A204.1 (cell line): ENCODE measurements around the gene COL9A3.

ENCODE experiments used
- FAIRE-seq: peaks from 2 replicates; lab custom pipeline; 2012; peaks lifted over from hg19 to GRCh38; lab: Jason Lieb, UNC

COL9A3 gene

DNA sequence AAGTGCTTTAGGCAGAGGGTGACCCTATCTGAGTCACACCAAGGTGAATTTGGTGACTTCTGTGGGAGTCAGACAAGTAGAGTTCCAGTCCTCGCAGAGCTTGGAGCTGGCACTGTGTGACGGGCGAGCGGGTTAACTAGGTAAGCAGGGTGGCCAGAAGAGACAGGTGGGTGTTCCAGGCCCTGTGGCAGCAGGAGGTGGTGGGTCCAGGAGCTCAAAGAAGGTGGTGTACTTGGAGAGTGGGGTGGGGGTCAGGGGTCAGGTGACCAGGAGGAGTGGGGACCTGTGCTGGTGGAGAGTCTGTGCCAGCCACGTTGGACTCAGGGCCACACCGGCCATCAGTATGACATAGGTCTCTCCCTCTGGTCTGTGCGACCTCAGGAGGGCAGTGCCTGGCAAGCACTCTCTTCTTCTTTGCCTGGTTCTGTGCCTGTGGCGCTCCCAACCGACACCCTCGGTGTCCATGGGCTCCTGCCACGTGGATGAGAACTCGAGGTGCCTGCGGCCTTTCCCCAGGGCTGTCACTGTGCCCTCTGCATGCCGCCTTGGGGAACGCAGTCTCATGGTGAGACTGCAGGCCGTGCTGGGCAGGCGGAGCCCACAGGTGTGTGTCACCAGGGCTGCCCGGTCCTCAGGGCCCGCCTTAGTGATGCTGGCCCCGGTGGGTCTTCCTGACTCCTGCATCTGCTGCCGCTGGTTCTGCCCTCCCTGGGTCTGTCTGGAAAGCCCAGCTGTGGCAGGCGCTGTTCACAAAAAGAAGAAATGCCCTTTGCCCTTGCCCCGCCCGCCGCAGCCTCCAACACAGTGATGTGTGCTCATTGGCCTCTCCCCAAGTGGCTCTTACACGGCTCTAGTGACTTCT lies 18.9 kb upstream of the COL9A3 start:
- FAIRE-seq, result no peak

- no peak for FAIRE-seq
Measured at GRCh38 chr20:62799036-62799435, 17.8 kb upstream of the COL9A3 start.

DNA sequence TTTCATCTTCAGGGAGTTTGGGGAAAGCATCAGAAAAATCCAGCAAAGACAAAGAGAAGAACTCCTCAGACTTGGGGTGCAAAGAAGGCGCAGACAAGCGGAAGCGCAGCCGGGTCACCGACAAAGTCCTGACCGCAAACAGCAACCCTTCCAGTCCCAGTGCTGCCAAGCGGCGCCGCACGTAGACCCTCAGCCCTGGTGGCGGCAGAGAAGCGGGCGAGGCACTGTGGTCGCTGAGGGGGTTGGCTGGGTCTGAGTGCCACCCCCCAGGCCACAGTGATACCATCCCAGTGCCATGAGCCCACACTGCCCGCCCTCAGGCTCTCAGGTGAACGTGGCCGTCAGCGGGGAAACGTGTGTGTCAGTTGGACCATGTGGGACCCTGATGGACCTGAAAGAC lies 17.4 kb upstream of the COL9A3 start:
- FAIRE-seq, result no peak

- no peak for FAIRE-seq
Measured at GRCh38 chr20:62799873-62800272, 17.0 kb upstream of the COL9A3 start.

DNA sequence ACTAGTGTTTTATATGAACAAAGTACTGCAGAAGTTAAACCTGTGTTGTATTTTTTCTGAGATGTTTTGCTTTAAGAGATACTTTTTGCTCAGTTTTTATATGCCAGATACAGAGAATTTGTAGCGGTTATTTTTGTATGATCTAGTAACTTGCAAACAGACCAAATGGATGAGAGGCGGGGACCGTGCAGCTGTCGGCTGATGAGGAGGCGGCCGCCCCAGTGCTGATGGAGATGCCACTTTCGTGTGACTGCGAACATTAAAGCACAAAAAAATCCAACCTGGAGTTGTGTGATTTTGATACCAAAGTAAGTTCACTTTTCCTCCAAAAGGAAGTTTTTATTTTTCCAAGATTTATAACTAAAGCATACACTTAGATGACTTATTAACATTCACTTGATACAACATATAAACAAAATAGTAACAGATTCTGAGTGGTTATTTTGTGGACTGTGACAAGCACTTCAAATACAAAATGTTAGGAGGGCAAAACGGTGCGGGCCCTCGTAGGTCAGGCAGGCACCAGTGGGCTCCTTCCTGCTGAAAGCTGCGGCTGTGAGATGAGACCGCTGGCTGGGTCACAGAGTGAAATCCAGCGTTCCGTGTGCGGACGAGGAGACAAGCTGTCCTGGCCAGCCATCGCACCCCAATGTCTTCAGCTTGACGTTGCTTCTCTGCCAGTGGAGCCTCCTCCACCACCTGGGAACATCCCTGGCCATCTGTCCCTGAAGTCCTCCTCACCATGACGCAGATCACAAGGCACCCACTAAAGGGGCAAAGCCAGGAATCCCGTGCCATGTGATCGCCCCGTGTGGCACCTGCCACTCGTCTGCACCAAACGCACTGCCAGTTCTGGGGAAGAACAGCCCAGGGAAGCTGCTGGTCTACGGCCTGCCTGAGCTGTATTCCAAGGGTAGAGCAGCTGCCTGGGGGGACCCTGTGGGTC lies 16.3 kb upstream of the COL9A3 start:
- FAIRE-seq, result no peak

DNA sequence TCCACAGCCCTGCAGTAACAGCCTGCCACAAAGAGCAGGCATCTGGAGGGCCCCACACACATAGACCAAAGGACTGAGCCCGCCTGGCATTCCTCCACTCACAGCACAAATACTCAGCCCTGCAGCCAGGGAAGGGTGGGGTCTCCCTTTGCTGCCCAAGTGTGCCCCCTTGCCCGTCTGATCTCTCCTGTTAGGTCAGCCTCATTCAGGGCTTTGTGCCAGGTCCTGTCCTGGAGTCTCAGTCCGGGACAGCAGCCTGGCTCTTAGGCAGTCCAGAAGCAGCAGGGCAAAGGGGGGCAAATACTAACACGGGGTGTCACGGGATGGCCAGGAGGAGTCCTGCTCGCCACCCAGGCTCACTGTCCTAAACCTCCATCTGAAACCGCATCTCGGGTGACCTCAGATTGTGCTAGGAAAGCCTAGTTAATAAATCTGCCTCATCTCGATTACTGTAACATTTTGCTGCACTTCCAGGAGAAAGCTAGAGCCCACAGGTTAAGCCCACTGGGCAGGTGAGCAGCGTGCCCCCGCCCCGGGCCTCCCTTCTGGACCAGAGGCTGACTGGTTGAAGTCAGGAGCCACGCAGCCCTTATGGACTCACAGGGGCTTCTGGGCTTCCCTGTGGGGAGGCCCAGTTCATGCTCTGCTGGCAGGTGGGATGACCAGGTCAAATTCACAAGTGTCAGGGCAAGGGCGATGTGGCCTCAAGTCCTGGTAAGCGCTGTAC lies 15.4 kb upstream of the COL9A3 start:
- no peak for FAIRE-seq

GRCh38 chr20:62802026-62802712 lies 14.7 kb upstream of the COL9A3 start:
- no peak for FAIRE-seq

DNA sequence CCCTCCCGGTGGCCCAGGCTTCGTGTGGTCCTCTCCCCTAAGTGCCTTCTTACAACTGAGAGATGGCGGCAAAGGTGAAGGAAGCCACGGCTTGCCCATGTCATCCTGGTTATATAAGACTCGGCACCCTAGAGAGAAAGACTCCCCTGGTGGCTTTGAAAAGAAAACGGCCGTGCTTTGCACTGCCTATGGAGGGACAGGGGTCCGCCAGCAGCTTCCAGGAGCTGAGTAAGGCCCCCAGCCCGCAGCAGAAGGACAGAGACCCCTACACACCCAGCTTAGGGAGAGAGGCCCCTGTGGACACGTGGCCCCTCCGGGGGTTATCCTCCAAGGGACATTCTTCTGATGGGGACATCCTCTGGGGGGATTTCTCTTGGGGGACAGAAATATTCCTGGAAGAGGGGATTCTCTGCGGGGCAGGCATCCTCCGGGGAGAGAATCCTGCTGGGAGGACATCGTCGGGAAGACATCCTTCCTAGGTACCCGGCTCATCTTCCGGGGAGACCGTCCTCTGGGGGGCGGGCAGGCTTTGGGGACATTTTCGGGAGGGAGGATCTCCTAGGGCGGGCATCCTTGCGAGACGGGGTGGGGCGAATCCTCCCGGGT lies 12.7 kb upstream of the COL9A3 start:
- no peak for FAIRE-seq

DNA sequence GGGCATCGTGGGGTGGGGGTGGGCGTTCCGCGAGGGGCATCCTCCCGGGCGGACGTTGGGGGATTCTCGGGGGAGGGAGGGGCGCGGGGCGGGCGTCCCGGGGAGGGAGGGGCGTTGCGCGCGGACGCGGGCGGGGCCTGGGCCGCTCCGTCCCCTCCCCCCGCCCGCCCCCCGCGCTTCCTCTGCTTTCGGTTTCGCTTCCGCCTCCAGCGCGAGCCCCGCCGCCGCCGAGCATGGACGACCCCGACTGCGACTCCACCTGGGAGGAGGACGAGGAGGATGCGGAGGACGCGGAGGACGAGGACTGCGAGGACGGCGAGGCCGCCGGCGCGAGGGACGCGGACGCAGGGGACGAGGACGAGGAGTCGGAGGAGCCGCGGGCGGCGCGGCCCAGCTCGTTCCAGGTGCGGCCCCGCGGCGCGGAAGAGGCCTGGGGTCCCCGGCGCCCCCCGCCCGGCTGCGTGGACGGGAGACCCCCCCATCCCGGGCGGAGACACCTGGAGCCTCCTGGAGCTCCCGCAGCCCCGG lies 12.2 kb upstream of the COL9A3 start, which contains the start of gene OGFR:
TSS of gene OGFR (plus strand) at position 209 of the 528 bp plus-strand sequence. CDS start at position 234, 25 bp downstream.
- no peak for FAIRE-seq

- FAIRE-seq, result no peak
Measured at GRCh38 chr20:62805155-62805710, 11.6 kb upstream of the COL9A3 start.

GRCh38 chr20:62805711-62806382 lies 11.0 kb upstream of the COL9A3 start:
- FAIRE-seq, result no peak

GRCh38 chr20:62806383-62807050 lies 10.3 kb upstream of the COL9A3 start:
- FAIRE-seq, result no peak

DNA sequence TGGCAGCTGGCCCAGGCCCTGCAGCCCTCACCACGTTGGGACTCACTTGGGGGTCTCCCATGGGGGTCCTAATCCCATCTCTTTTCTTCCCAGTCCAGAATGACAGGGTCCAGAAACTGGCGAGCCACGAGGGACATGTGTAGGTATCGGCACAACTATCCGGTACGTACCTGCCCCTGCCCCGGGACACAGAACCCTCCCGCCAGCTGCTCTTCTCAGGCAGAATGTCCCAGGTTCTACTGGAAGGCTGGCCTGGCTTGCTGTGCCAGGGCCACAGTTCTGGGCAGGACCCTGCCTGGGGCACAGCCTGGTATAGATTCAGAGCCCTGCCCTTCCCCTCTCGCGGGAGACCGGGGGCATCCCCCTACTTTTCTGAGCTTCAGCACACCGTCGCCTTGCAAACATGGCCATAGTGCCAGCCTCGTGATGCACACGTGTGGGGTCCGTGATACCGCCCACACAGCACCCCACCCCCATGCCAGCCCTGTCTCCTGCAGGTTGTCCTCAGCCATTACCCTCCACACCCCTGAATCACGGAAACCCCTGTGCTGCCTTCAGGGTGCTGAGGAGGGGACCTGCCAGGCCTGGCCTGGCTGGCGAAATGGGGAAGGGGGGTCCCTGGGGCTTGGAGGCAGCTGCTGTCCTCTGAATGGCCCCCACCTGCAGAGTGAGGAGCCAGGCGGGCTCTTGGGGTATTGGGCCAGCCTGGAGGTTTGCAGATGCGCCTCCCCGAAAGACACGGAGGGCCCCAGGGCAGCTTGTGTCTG lies 9.2 kb upstream of the COL9A3 start:
- no peak for FAIRE-seq

DNA sequence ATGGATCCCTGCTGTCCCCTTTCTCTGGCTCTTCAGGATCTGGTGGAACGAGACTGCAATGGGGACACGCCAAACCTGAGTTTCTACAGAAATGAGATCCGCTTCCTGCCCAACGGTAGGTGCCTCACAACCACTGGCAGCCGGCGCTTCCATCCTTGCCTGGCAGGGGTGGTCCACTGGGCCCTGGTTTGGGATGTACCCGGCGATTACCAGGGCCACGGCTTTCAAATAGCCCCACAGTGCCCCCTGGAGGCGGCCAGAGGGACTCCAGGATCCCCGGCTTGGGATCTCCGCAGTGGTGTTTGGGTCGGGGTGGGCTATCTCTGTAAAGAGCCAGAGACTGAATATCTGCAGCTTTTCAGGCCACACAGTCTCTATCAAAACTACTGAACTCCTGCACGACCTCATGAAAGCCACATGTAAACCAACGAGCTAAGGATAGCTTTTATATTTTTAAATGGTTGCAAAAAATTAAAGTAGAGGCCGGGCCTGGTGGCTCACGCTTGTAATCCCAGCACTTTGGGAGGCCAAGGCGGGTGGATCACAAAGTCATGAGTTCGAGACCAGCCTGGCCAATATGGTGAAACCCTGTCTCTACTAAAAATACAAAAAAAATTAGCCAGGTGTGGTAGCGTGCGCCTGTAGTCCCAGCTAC lies 8.5 kb upstream of the COL9A3 start:
- FAIRE-seq, result no peak

GRCh38 chr20:62809530-62810428 lies 7.1 kb upstream of the COL9A3 start:
- no peak for FAIRE-seq

- FAIRE-seq, result no peak
Measured at GRCh38 chr20:62811320-62811719, 5.5 kb upstream of the COL9A3 start.

DNA sequence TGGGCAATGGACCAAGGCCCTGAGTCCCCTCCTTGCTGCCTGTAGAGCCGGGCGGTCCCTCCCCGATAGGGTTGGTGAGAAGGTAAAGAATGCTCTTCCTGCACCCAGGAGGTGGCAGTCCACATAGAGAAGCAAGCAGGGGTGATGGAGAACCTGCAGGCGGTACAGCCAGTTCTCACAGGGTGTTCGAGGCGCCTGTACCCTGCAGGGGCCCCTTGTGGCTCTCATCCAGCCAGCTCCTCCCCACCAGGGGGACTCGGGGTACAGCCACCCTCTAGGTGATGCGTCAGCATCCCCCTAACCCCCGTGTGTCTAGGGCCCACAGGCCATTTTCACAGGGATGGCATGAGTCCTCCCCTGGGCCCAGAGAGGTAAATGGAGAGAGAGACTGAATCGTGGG lies 5.1 kb upstream of the COL9A3 start:
- FAIRE-seq, result no peak
